ENCODE data around the gene APOBEC3B. TPM values are rescaled to one million over a fixed set of nuclear protein-coding genes. Genes with fewer than 3 reads are reported as not detected.

APOBEC3B gene
- total and polyA plus RNA-seq, 3 experiments from 2014 or later, result 0.55 to 7.3 (median 6.7) TPM

DNA sequence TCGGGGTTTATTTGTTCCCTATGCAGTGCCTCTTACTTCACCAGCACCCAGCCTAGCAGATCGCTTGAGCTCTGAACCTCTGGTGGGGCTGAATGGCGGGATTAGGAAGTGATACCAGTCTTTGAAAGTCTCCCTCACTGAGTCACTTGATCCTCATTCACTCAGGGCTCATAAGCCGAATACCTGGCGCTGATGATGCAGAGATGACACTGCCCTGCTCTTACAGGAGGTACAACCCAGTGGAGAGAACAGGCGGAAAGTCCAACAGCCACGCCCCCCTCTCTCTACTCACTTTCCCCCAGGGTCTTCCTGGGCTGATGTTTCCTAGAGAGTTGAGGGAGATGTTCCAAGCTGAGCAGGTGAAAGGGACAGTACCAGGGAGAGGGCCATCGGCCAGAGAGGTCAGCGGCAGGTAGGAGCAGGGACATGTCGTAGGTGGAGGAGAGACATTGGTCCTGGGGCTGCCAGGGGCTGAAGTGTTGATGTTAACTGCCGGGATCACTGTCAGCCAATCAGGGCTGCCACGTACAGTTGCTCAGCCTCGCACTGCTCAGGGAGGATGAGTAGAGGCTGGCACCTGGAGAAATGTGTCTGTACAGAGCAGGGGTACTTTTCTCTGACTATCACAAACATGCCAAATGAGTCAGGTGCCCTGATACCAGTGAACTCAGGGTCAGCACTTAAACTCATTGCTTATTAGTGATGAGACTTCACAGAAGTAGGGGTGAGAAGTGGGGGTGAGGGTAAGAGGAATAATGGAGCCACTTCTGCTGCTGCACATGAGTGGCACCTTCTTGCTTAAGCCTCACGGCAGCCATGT lies 34.6 kb upstream of the APOBEC3B start:
- H3K9me3 Mint-ChIP-seq, result no peaks in the 10 kb centered on the region
- no peaks in the 10 kb centered on the region for H3K9me3 ChIP-seq (ENCODE audit: low read length)
- H3K4me3 ChIP-seq (ENCODE audit: low read length), result no peak overlapping the region
- ChIA-PET POLR2A (no interaction called here), CTCF (no interaction called here)
- H3K27me3 Mint-ChIP-seq, result peaks cover 17 to 55% of the 10 kb centered on the region in 2 donors
- H3K36me3 ChIP-seq (ENCODE audit: insufficient read depth, low read length), result no peaks in the 10 kb centered on the region
- H3K36me3 Mint-ChIP-seq, result no peaks in the 10 kb centered on the region
- peaks cover 20% of the 10 kb centered on the region for H3K27me3 ChIP-seq (ENCODE audit: insufficient read depth, low read length, poor library complexity, severe bottlenecking)
- H3K4me1 ChIP-seq (ENCODE audit: insufficient read depth, low read length), result no peaks in the 10 kb centered on the region
- no peak overlapping the region for H3K27ac Mint-ChIP-seq
- peaks cover 5 to 12% (median 6%) of the 10 kb centered on the region in 3 donors for H3K4me1 Mint-ChIP-seq
- no peak overlapping the region for H3K27ac ChIP-seq (ENCODE audit: low read depth, low read length)
- H3K4me3 Mint-ChIP-seq, result no peak overlapping the region
- no peak for DNase-seq

DNA sequence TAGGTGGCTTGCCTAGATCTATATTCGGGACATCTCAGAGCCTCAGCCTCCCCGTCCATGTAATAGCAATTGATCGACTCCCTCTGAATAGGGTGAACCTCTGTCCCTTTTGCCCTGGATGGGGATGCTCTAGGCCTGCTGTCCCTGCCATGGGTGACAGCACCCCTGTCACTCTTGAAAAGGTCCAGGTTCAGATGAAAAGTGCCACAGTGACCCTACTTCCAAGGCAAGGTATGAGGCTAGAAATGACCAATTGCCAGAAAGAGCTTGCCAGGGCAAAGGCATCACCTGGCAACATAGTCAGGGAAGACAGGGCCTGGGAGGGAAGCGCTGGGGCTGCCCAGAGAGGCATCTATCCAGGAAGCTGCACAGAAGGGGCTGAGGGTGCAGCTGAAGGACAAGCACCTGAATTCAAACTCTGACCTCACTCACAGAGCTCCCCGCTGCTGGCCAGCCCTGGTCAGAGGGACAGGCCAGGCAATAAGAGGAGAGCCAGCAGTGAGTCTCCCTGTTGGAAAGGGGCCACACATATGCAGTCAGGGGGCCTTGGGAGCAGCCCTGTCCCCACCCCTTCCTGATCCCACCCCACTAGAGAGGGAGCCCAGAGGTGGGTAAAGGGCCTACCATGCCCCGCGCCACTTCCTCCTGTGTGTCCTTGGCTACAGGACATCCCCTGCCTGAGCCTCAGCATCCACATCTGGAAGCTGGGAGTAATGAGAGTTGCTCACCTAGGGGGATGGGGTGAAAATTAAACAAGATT lies 33.8 kb upstream of the APOBEC3B start:
- H3K9me3 Mint-ChIP-seq, result no peaks in the 10 kb centered on the region
- no peak overlapping the region for H3K27ac ChIP-seq (ENCODE audit: low read depth, low read length)
- ChIA-PET POLR2A (no interaction called here), CTCF (no interaction called here)
- H3K4me3 Mint-ChIP-seq, result no peak overlapping the region
- H3K4me3 ChIP-seq (ENCODE audit: low read length), result no peak overlapping the region
- H3K36me3 ChIP-seq (ENCODE audit: insufficient read depth, low read length), result no peaks in the 10 kb centered on the region
- no peaks in the 10 kb centered on the region for H3K9me3 ChIP-seq (ENCODE audit: low read length)
- peaks cover 13% of the 10 kb centered on the region for H3K27me3 ChIP-seq (ENCODE audit: insufficient read depth, low read length, poor library complexity, severe bottlenecking)
- peaks cover 16 to 47% of the 10 kb centered on the region in 2 donors for H3K27me3 Mint-ChIP-seq
- H3K27ac Mint-ChIP-seq, result no peak overlapping the region
- no peaks in the 10 kb centered on the region for H3K4me1 ChIP-seq (ENCODE audit: insufficient read depth, low read length)
- peaks cover 2 to 4% (median 4%) of the 10 kb centered on the region in 3 donors for H3K4me1 Mint-ChIP-seq
- DNase-seq, result no peak
- no peaks in the 10 kb centered on the region for H3K36me3 Mint-ChIP-seq

GRCh38 chr22:38949889-38950405 lies 32.2 kb upstream of the APOBEC3B start:
- Histone ChIP-seq H3K36me3 (ENCODE audit: insufficient read depth, low read length) (no peaks in the 10 kb centered on the region), H3K4me1 (ENCODE audit: insufficient read depth, low read length) (no peaks in the 10 kb centered on the region), H3K27me3 (ENCODE audit: insufficient read depth, low read length, poor library complexity, severe bottlenecking) (peaks cover 1% of the 10 kb centered on the region), H3K4me3 (ENCODE audit: low read length) (no peak overlapping the region), H3K27ac (ENCODE audit: low read depth, low read length) (no peak overlapping the region), H3K9me3 (ENCODE audit: low read length) (no peaks in the 10 kb centered on the region)
- Mint-ChIP-seq H3K27me3 (peaks cover 10 to 36% of the 10 kb centered on the region in 2 donors), H3K4me3 (no peak overlapping the region), H3K27ac (peak overlapping the region in 1 of 8 donors; percentile 88), H3K36me3 (no peaks in the 10 kb centered on the region), H3K4me1 (peaks cover 0 to 5% (median 5%) of the 10 kb centered on the region in 3 donors), H3K9me3 (no peaks in the 10 kb centered on the region)
- ChIA-PET CTCF (interaction anchor here (0.9 kb wide), 1 partner anchor 80 kb away, joined by 3 read pairs; no protein-coding TSS in a partner anchor), POLR2A (no interaction called here)
- DNase-seq, result no peak

- H3K36me3 Mint-ChIP-seq, result no peaks in the 10 kb centered on the region
- H3K9me3 Mint-ChIP-seq, result no peaks in the 10 kb centered on the region
- H3K27ac Mint-ChIP-seq, result no peak overlapping the region
- Histone ChIP-seq H3K4me3 (ENCODE audit: low read length) (no peak overlapping the region), H3K9me3 (ENCODE audit: low read length) (no peaks in the 10 kb centered on the region), H3K27me3 (ENCODE audit: insufficient read depth, low read length, poor library complexity, severe bottlenecking) (no peaks in the 10 kb centered on the region), H3K4me1 (ENCODE audit: insufficient read depth, low read length) (no peaks in the 10 kb centered on the region), H3K27ac (ENCODE audit: low read depth, low read length) (no peak overlapping the region), H3K36me3 (ENCODE audit: insufficient read depth, low read length) (no peaks in the 10 kb centered on the region)
- ChIA-PET CTCF (interaction anchor here (1.8 kb wide), 1 partner anchor 23 kb away, joined by 4 read pairs; no protein-coding TSS in a partner anchor), POLR2A (no interaction called here)
- peaks cover 10 to 30% of the 10 kb centered on the region in 2 donors for H3K27me3 Mint-ChIP-seq
- H3K4me3 Mint-ChIP-seq, result no peak overlapping the region
- peaks cover 0 to 5% (median 5%) of the 10 kb centered on the region in 3 donors for H3K4me1 Mint-ChIP-seq
- peak in 1 of 5 donors; percentile 18 for DNase-seq
These were observed 31.4 kb upstream of the APOBEC3B start for GRCh38 chr22:38950527-38951295.

DNA sequence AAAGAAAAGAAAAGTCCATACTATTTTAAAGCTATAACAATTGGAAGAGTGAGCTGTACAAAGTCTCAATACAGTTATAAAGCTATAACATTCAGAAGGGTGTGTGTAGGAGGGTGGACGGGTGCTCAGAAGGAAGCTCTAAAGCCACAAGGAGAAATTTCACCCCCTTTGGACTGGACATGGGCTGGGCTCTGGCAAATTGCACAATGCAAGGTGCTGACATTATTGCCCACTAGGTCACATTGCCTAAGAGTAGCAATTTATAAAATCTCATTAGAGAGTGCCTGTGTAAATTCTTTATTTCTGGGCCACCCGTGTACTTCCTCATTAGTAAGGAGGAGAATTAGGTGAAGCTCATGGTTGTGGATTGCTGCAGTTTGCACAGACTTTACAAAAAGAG lies 30.4 kb upstream of the APOBEC3B start:
- Histone ChIP-seq H3K9me3 (ENCODE audit: low read length) (no peaks in the 10 kb centered on the region), H3K27ac (ENCODE audit: low read depth, low read length) (no peak overlapping the region), H3K4me1 (ENCODE audit: insufficient read depth, low read length) (no peaks in the 10 kb centered on the region), H3K36me3 (ENCODE audit: insufficient read depth, low read length) (no peaks in the 10 kb centered on the region), H3K4me3 (ENCODE audit: low read length) (no peak overlapping the region), H3K27me3 (ENCODE audit: insufficient read depth, low read length, poor library complexity, severe bottlenecking) (no peaks in the 10 kb centered on the region)
- Mint-ChIP-seq H3K27me3 (peaks cover 10 to 19% of the 10 kb centered on the region in 2 donors), H3K4me3 (no peak overlapping the region), H3K4me1 (peaks cover 0 to 5% (median 5%) of the 10 kb centered on the region in 3 donors), H3K9me3 (no peaks in the 10 kb centered on the region), H3K27ac (no peak overlapping the region), H3K36me3 (no peaks in the 10 kb centered on the region)
- ChIA-PET POLR2A (no interaction called here), CTCF (interaction anchor here (1.8 kb wide), 1 partner anchor 24 kb away, joined by 4 read pairs; no protein-coding TSS in a partner anchor)
- no peak for DNase-seq

GRCh38 chr22:38952281-38952993 lies 29.7 kb upstream of the APOBEC3B start:
- Histone ChIP-seq H3K4me1 (ENCODE audit: insufficient read depth, low read length) (no peaks in the 10 kb centered on the region), H3K27me3 (ENCODE audit: insufficient read depth, low read length, poor library complexity, severe bottlenecking) (no peaks in the 10 kb centered on the region), H3K27ac (ENCODE audit: low read depth, low read length) (no peak overlapping the region), H3K4me3 (ENCODE audit: low read length) (no peak overlapping the region), H3K9me3 (ENCODE audit: low read length) (no peaks in the 10 kb centered on the region), H3K36me3 (ENCODE audit: insufficient read depth, low read length) (no peaks in the 10 kb centered on the region)
- Mint-ChIP-seq H3K9me3 (no peaks in the 10 kb centered on the region), H3K36me3 (no peaks in the 10 kb centered on the region), H3K4me3 (no peak overlapping the region), H3K27me3 (peaks cover 6 to 13% of the 10 kb centered on the region in 2 donors), H3K4me1 (peaks cover 0 to 5% (median 5%) of the 10 kb centered on the region in 3 donors), H3K27ac (peak overlapping the region in 2 of 8 donors; percentile 12 to 66)
- ChIA-PET POLR2A (no interaction called here), CTCF (interaction anchor here (1.1 to 1.8 kb wide), 2 partner anchors 25 to 50 kb away, joined by 3 to 4 read pairs; no protein-coding TSS in a partner anchor)
- no peak for DNase-seq

DNA sequence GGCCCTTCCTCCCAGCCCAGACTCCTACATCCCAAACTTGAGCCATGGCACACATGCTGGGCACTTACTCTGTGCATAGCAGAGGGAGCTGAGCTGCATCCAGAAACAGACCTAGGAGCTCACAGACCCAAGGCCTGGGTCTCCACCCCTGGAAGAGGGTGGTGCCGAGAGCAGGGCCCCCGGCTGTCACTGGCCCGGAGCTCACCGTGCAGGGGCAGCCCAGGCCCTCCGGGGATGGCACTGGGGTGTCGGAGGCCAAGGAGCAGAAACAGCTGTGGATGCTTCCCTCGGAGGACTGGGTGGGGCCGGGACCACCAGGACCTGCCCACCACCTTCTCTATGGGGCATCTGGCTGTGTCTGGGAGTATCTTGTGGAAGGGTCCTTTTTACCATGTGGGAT lies 29.1 kb upstream of the APOBEC3B start:
- ChIA-PET CTCF (interaction anchor here (1.1 kb wide), 1 partner anchor 50 kb away, joined by 3 read pairs; no protein-coding TSS in a partner anchor), POLR2A (no interaction called here)
- no peak overlapping the region for H3K4me3 ChIP-seq (ENCODE audit: low read length)
- H3K4me3 Mint-ChIP-seq, result no peak overlapping the region
- no peaks in the 10 kb centered on the region for H3K27me3 ChIP-seq (ENCODE audit: insufficient read depth, low read length, poor library complexity, severe bottlenecking)
- no peaks in the 10 kb centered on the region for H3K9me3 Mint-ChIP-seq
- H3K4me1 Mint-ChIP-seq, result peaks cover 0 to 5% (median 5%) of the 10 kb centered on the region in 3 donors
- H3K27ac ChIP-seq (ENCODE audit: low read depth, low read length), result no peak overlapping the region
- no peak overlapping the region for H3K27ac Mint-ChIP-seq
- peaks cover 2 to 7% of the 10 kb centered on the region in 2 donors for H3K27me3 Mint-ChIP-seq
- H3K36me3 ChIP-seq (ENCODE audit: insufficient read depth, low read length), result no peaks in the 10 kb centered on the region
- peak in 1 of 5 donors; percentile 25 for DNase-seq
- H3K9me3 ChIP-seq (ENCODE audit: low read length), result no peaks in the 10 kb centered on the region
- no peaks in the 10 kb centered on the region for H3K4me1 ChIP-seq (ENCODE audit: insufficient read depth, low read length)
- H3K36me3 Mint-ChIP-seq, result no peaks in the 10 kb centered on the region

Measured in CD8-positive, alpha-beta memory T cell (primary cell).